Glutamatergic neuron (in vitro differentiated cells): ENCODE results near the gene CATSPERZ. TPM values are rescaled to one million over a fixed set of nuclear protein-coding genes. Genes with fewer than 3 reads are reported as not detected.
A peak's percentile ranks its signal among the peaks of the same experiment; 100 is the strongest.

Source experiments
- DNase-seq: peaks from one replicate; pipeline ENCODE4 v3.0.0; 2022
- H3K27ac Mint-ChIP-seq: one replicate; pipeline ENCODE4 v1.8.0; 2020; ENCODE audit warnings: mild to moderate bottlenecking, mixed read lengths, inconsistent platforms; ENCODE audit not compliant: unreplicated experiment
- H3K27me3 Mint-ChIP-seq: one replicate; pipeline ENCODE4 v1.8.0; 2020; ENCODE audit warnings: mild to moderate bottlenecking, moderate library complexity, mixed read lengths, inconsistent platforms; ENCODE audit not compliant: unreplicated experiment
- H3K36me3 Mint-ChIP-seq: one replicate; pipeline ENCODE4 v1.8.0; 2020; ENCODE audit warnings: mild to moderate bottlenecking, mixed read lengths, inconsistent platforms; ENCODE audit not compliant: unreplicated experiment
- H3K4me1 Mint-ChIP-seq: one replicate; pipeline ENCODE4 v1.8.0; 2020; ENCODE audit warnings: mild to moderate bottlenecking, low read depth, mixed read lengths, inconsistent platforms; ENCODE audit not compliant: unreplicated experiment
- H3K4me3 Mint-ChIP-seq: one replicate; pipeline ENCODE4 v1.8.0; 2020; ENCODE audit warnings: mild to moderate bottlenecking, mixed read lengths, inconsistent platforms; ENCODE audit not compliant: unreplicated experiment
- H3K9me3 Mint-ChIP-seq: one replicate; pipeline ENCODE4 v1.8.0; 2020; ENCODE audit warnings: mild to moderate bottlenecking, moderate library complexity, mixed read lengths, inconsistent platforms; ENCODE audit not compliant: unreplicated experiment
- total RNA-seq: library from RNA; stranded (reverse); fragmentation: NEBNext Ultra II Directional; extraction: Animal tissue kit (Norgen Biotek cat#: 25700); gene quantifications from one replicate; pipeline ENCODE4 v1.2.1, GENCODE V29; 2021; ENCODE audit not compliant: unreplicated experiment
- TF ChIP-seq, protein P1 (sequence below): fragments of 200-600 bp; sonication (generic); IDR thresholded peaks from one replicate; pipeline ENCODE4 v1.5.0; 2021; ENCODE audit not compliant: partially characterized antibody, unreplicated experiment

CATSPERZ gene
- total RNA-seq, 1 donor from 2014 or later, result not detected

DNA sequence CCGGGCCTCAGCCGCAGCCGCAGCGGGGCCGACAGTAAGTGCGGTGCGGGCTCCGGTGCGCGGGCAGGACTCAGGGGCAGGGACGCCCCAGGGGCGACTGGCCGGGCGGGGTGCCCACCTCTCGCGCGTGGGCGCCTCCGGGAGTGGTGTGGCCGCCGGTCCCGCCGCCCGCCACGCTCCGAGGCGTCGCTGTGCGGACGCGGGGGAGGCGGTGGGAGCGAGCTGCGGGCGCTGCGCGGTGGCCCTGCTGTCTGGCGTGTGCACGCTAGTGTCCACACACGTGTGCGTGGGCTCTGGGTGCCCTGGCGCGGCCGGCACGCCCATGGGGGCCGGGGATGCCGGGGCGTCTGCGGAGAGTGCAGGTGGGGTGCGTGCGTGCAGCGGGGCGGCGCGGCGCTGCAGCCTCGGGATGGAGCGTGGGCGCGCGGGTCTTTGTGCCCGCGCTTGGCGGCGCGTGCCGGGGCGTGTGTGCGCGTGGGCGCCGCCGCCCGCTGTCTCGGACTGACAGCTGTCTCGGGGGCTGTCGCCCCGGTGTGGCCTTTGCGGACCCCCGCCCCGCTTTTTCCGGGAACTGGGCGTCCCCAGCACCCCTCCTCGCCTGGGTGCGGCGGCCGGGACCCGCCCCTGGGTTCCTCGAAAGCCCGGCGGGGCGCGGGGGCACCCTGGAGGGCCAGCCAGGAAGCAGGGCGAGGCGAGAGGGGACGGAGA, 8.3 kb upstream of the CATSPERZ start:
- Mint-ChIP-seq H3K27ac (no peak overlapping the region), H3K4me1 (peaks cover 2% of the 10 kb centered on the region), H3K36me3 (peaks cover 5% of the 10 kb centered on the region), H3K27me3 (peaks cover 36% of the 10 kb centered on the region), H3K9me3 (peaks cover 9% of the 10 kb centered on the region), H3K4me3 (no peak overlapping the region)
- DNase-seq, result no peak
- TF ChIP-seq, protein P1, sequence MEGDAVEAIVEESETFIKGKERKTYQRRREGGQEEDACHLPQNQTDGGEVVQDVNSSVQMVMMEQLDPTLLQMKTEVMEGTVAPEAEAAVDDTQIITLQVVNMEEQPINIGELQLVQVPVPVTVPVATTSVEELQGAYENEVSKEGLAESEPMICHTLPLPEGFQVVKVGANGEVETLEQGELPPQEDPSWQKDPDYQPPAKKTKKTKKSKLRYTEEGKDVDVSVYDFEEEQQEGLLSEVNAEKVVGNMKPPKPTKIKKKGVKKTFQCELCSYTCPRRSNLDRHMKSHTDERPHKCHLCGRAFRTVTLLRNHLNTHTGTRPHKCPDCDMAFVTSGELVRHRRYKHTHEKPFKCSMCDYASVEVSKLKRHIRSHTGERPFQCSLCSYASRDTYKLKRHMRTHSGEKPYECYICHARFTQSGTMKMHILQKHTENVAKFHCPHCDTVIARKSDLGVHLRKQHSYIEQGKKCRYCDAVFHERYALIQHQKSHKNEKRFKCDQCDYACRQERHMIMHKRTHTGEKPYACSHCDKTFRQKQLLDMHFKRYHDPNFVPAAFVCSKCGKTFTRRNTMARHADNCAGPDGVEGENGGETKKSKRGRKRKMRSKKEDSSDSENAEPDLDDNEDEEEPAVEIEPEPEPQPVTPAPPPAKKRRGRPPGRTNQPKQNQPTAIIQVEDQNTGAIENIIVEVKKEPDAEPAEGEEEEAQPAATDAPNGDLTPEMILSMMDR, result no peak

DNA sequence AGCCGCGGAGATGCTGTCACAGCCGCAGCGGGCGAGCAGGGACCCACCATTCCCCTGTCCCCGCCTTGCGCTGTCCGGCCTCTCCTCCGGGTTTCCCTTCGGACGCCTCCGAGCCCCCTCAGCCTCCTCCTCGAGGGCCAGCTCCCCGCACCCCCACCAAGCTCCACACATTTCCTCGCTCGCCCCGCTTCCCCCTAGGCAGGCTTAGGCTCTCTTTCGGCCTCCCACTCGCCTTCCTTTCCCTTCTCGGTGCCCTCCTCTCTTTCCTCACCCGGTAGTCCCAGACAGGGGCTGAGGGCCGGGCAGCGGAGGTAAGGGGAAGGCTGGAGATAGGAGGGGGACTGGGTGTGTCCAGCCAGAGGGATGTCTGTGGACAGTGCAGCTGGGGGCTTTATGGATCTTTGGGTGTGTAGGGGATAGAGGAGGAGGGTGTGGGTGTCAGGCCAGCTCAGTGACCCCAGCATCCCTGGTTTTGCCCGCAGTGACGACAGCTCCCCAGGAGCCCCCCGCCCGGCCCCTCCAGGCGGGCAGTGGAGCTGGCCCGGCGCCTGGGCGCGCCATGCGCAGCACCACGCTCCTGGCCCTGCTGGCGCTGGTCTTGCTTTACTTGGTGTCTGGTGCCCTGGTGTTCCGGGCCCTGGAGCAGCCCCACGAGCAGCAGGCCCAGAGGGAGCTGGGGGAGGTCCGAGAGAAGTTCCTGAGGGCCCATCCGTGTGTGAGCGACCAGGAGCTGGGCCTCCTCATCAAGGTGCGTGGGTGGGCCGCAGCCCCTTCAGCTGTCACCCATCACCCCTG, 7.5 kb upstream of the CATSPERZ start:
- TF ChIP-seq, protein P1, result no peak
- Mint-ChIP-seq H3K4me1 (peaks cover 4% of the 10 kb centered on the region), H3K36me3 (peaks cover 5% of the 10 kb centered on the region), H3K27ac (no peak overlapping the region), H3K9me3 (peaks cover 9% of the 10 kb centered on the region), H3K4me3 (peak overlapping the region; percentile 49), H3K27me3 (peaks cover 40% of the 10 kb centered on the region)
- DNase-seq, result peak; percentile 48

DNA sequence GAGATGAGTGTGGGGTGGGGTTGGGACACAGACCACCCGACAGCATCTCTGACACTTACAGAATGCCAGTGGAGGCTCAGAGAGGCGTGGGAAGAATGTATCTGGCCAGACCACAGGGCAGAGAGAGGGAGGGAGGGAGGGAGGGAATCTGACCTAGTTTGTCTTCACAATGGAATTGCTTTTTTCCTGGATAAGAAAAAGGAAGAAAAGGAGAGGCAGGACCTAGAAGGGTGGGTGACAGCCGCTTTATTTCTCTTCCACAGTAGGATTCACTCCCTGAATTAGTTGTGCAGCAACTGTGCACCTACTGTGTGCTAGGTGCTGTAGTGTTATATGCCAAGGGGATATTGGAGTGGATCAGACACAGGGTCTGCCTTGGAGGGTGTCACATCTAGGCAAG, 5.4 kb upstream of the CATSPERZ start:
- peaks cover 50% of the 10 kb centered on the region for H3K27me3 Mint-ChIP-seq
- TF ChIP-seq, protein P1, result no peak
- peaks cover 5% of the 10 kb centered on the region for H3K36me3 Mint-ChIP-seq
- peaks cover 4% of the 10 kb centered on the region for H3K4me1 Mint-ChIP-seq
- H3K27ac Mint-ChIP-seq, result no peak overlapping the region
- H3K4me3 Mint-ChIP-seq, result peak overlapping the region; percentile 42
- H3K9me3 Mint-ChIP-seq, result peaks cover 8% of the 10 kb centered on the region
- DNase-seq, result no peak

DNA sequence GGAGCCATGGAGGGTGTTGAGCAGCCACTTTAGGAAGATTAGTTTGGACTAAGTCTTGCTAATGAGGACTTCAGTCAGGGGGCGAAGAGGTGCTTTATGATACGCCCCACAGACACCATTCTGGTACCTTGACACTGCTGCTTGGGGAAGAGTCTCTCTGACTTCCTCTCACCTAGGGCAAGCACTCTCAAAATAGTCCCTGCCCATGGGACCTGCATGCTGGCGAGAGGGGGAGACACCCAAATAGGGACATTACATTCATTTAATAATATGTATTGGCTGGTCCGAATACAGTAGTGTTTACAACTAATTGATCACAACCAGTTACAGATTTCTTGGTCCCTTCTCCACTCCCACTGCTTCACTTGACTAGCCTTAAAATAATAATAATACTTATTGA, 4.4 kb upstream of the CATSPERZ start:
- no peak for DNase-seq
- H3K27me3 Mint-ChIP-seq, result peaks cover 50% of the 10 kb centered on the region
- no peak overlapping the region for H3K27ac Mint-ChIP-seq
- peaks cover 10% of the 10 kb centered on the region for H3K9me3 Mint-ChIP-seq
- peaks cover under 1% of the 10 kb centered on the region for H3K36me3 Mint-ChIP-seq
- H3K4me3 Mint-ChIP-seq, result no peak overlapping the region
- H3K4me1 Mint-ChIP-seq, result peaks cover 2% of the 10 kb centered on the region
- TF ChIP-seq, protein P1, result no peak

DNA sequence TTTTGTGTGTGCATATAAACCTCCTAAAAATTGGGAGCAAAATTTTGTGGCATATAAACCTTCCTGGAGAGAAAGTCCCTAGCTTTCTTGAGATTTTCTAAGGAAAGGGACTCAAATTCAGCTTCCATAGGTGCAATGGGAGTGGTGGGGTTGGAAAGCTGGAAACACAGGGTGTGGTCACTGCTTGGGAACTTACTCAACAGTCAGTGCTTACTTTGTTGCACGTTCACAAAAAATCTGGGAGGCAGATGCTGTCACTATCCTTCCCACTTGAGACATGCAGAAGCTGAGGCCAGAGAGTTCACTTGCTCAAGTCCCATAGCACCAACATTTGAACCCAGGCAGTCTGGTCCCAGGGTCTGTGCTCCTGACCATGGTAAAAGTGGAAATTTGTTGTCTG, 3.9 kb upstream of the CATSPERZ start:
- TF ChIP-seq, protein P1, result no peak
- Mint-ChIP-seq H3K27ac (no peak overlapping the region), H3K9me3 (peaks cover 10% of the 10 kb centered on the region), H3K4me3 (no peak overlapping the region), H3K27me3 (peaks cover 49% of the 10 kb centered on the region), H3K36me3 (no peaks in the 10 kb centered on the region), H3K4me1 (peaks cover 2% of the 10 kb centered on the region)
- DNase-seq, result no peak
